HG03460 (cell line): Measurements from ENCODE around the gene TBC1D1.
"Not testable (repeated sequence)": the region's sequence is repeated elsewhere in the genome, so short reads cannot be mapped to it uniquely, and the experiment has no call there.

Experiments used
- ATAC-seq: cut with Tn5 transposase; IDR thresholded peaks from one replicate; pipeline ENCODE4 v1.9.1; 2021; ENCODE audit not compliant: unreplicated experiment

The TBC1D1 gene

GRCh38 chr4:38007645-38008044, 116.8 kb downstream of the TBC1D1 start:
- ATAC-seq, result no peak

DNA sequence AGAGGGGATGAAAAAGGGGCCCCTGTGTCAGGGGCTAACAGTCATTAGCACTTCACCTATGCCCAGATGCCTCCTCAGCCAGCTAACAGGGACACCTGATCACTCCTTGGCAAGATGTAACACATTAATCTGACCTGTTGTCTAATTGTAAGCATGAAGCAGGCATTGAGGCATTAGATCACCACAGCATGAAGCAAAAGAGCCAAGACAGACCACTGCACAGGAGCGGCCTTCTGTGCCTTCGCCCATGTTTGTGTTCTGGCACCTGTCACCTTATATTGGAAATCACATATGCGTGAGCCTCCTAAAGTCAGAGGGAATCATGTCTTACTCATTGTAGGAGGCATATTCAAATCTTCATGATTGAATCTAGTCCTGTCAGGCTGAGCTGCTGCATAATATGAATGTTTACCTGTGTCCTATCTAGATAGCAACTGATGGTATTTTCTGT, 117.7 kb downstream of the TBC1D1 start:
- ATAC-seq, result no peak

DNA sequence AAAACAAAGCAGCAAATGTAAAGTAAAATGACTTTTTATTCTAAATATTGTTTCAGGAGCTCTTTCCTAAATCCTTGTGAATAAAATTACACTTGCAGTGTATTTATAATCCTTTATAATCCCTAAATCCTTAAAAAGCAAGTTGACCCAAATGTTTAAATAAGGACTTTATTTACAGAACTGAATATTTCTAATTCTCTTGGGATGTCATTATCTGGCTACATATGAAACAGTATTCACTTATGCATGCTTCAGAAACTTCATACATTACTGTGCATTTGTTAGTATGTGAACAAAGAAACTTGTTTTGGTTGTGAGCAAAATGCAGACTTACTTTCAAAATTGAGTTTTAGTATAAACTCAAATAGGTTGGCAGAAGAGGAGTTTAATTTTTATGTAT, 118.5 kb downstream of the TBC1D1 start:
- no peak for ATAC-seq

- no peak for ATAC-seq
These were observed 119.1 kb downstream of the TBC1D1 start for GRCh38 chr4:38009949-38010348.

- ATAC-seq, result no peak
These were observed 120.8 kb downstream of the TBC1D1 start for GRCh38 chr4:38011511-38012162.

DNA sequence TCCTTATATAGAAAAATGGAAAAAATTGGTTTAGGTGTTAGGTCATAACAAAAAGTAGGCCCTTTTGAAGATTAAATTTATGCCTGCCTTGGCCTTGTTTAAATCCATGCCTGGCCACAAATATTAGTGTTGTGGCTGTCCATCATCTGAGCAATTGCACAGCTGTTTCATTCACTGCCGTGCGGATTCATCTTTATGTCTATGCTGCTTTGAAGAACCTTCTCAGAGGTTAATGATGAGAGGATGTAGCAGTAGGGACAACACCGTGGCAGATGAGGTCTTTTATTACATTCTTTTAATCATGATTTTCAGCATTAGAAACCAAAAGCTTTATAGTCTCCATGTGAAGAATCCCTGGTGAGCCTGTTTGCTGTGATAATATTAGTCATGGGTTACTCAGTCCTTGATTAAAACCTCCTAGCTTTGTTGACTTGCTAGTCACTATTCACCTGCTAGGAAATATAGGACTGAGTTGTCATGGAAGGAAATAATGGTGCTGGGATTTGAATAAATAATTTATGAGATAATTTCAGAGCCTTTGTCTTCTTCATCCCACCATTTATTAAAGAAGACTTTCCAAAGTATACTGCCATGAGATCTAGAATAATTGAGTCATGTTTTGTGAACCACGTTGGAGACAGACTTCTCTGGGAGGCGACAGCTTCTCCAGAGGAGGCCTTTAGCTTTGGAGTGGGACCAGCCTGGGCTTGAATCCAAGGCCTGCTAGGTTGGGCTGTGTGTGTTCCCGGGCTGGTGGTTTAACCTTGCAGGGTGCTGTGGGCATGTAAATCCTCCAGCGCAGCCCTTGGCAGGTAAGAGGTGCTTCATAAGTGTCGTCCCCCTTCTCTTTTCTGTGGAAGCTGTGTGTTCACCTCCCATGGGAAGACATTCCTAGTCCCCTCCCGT, 122.8 kb downstream of the TBC1D1 start:
- ATAC-seq, result no peak

GRCh38 chr4:38014421-38014852, 123.6 kb downstream of the TBC1D1 start:
- ATAC-seq, result no peak

GRCh38 chr4:38015886-38016515, 125.1 kb downstream of the TBC1D1 start:
- ATAC-seq, result no peak

GRCh38 chr4:38016698-38017097, 125.8 kb downstream of the TBC1D1 start:
- ATAC-seq, result no peak

DNA sequence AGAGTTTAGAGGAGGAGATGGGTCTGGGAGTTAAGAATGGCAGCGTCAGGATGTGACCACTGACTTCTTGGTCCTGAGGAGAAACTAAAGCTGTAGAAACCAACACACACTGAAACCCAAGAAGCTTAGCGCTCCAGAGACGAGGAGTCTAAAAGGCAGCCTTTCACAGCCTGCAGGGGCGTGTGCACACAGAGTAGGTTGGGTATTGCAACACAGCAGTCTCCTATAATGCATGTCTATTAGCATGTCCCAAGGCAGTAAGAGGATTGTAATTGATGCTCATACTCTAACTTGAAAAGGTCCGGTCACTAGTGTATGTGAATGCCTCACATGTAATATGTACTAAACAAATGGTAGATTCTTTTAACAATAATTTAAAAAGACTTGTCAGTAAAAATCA, 126.7 kb downstream of the TBC1D1 start:
- no peak for ATAC-seq

GRCh38 chr4:38020386-38020785, 129.5 kb downstream of the TBC1D1 start:
- ATAC-seq, result no peak

DNA sequence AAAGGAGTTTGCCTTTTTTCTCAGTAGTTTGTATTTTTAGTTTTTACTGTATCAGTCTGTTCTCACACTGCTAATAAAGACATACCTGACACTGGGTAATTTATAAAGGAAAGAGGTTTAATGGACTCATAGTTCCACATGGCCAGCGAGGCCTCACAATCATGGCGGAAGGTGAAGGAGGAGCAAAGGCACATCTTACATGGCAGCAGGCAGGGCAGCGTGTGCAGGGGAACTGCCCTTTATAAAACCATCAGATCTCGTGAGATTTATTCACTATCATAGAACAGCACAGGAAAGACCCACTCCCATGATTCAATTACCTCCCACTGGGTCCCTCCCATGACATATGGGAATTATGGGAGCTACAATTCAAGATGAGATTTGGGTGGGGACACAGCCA, 130.1 kb downstream of the TBC1D1 start:
- not testable (repeated sequence) for ATAC-seq

GRCh38 chr4:38021751-38022150, 130.9 kb downstream of the TBC1D1 start:
- ATAC-seq, result no peak

DNA sequence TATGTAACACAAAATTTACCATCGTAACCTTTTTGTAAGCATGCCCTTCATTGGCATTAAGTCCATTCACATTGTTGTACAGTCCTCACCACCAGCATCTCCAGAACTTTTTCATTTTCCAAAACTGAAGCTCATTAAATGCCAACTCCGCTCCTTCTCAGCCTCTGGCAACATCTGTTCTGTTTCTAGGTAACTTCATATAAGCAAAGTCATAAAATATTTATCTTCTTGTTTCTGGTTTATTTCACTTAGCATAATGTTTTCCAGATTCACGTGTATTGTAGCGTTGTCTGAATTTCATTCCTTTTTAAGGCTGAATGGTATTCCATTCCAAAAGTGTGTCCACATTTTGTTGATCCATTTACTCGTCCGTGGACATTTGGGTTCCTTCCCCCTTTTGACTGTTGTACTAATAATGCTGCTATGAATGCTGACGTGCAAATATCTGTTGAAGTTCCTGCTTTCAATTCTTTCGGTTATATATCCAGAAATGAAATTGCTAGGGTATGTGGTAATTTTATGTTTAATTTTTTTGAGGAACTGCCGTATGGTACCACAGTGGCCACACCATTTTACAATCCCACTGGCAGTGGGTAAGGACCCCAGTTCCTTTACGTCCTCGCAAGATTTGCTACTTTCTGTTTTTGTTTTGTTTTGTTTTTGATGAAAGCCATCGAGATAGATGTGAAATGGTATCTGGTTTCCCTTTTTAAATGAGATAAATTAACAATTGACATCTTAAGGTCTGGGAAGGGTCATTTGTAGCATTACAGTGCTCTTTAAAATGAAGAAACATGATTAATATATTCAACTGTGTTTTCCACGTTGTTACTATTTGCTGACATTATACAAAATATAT, 132.7 kb downstream of the TBC1D1 start:
- no peak for ATAC-seq

DNA sequence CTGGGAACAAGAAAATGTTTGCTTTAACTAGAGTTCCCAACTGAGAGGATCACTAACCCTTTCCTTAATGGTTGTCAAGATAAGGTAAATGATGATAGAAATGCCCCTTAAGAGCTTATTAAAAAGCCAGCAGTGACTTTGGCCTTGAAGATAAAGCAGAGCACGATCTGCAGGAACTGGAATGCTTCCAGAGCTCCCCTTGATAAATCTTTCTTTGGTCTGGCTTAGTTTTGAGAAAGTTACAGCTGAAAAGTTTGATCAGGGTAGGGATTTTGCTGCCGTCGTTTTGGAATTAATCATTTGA, 133.3 kb downstream of the TBC1D1 start:
- ATAC-seq, result no peak

GRCh38 chr4:38025665-38026064, 134.8 kb downstream of the TBC1D1 start:
- ATAC-seq, result no peak

GRCh38 chr4:38026158-38026740, 135.4 kb downstream of the TBC1D1 start:
- ATAC-seq, result no peak

DNA sequence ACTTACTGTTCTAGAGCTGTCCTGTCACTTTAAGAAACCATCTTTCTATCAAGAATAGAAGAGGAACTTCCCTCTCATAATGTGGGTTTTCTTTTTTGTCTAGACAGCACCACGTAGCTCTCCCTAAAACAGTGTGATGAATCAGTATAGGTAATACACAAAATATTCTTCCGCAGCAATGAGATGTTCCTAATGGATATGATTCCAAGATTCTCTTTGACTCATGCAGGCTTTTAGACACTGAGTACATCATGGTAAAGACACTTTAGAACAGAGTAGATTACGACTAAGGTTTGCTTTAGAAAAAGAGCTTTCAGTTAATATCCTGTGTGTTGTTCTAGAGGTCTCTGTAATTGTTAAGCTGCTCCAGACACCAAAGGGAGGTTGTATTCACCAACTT, 139.1 kb downstream of the TBC1D1 start:
- ATAC-seq, result no peak

DNA sequence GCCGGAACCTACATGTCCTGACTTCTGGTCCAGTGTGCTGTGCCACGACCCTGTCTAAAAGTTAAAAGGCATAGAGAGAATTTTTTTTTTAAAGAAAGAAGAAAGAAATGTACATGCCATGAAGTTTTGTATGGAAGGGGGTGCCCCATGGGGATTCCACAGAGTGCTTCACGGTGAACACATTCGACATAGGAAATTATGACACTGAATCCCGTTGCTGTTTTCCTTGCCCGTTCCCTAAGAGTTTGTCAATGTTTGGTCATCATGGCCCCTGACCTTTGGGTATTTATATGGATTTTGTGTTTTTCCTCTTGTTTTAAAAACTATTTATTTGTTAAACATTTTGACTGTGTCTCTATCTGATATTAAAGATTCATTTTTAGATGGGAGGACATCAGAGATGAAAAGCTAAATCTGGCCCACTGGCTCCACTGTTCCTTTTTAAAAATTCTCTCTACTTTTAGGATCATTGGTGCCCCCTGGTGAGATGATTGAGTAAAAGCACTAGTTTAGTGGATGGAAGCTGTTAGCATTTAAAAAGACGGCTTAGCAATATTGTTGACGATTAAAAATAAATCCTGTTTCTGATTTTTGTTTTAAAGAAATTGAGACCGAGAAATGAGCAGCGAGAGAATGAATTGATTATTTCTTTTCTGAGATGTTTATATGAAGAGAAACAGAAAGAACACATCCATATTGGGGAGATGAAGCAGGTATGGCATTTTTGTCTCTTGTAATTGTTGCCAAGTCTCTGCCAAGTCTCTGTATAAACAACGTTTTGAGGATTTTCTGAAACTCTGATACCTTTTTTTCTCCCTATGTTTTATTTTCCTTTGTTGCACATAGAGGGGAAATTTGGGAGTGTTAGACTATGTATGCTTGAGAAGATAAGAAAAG, 144.3 kb downstream of the TBC1D1 start:
- ATAC-seq, result no peak

GRCh38 chr4:38036548-38036947, 145.7 kb downstream of the TBC1D1 start:
- ATAC-seq, result no peak
